Thyroid gland (tissue), 4 donors: ENCODE data around the gene RAB8B. TPM values are rescaled to one million over a fixed set of nuclear protein-coding genes. Genes with fewer than 3 reads are reported as not detected.

Experiments
- DNase-seq, 2 donors: peaks; one replicate each; pipeline ENCODE4 v3.0.0-alpha.2; 2019
- H3K27ac ChIP-seq, 3 donors: fragments of 200-600 bp; sonication (generic); 1 replicate in 2 of 3; 2 replicates in 1 of 3; pipeline ENCODE4 v1.5.1; 2016 to 2019; ENCODE audit warnings: mild to moderate bottlenecking in 1 of 3, moderate library complexity in 1 of 3
- H3K27me3 ChIP-seq: fragments of 200-600 bp; sonication (generic); one replicate; pipeline ENCODE4 v1.5.1; 2019
- H3K36me3 ChIP-seq, 2 donors: fragments of 200-600 bp; sonication (generic); one replicate each; pipeline ENCODE4 v1.5.1; 2016 to 2019
- H3K4me1 ChIP-seq, 2 donors: fragments of 200-600 bp; sonication (generic); one replicate each; pipeline ENCODE4 v1.5.1; 2017 to 2019
- H3K4me3 ChIP-seq, 3 donors: fragments of 200-600 bp; sonication (generic); replicated peaks in 1 of 3; 1 replicate in 2 of 3; 2 replicates in 1 of 3; pipeline ENCODE4 v1.5.1; 2016; ENCODE audit warnings: mild to moderate bottlenecking in 1 of 3
- H3K9me3 ChIP-seq: fragments of 200-600 bp; sonication (generic); one replicate; pipeline ENCODE4 v1.5.1; 2017
- POLR2A ChIP-seq, 2 donors: fragments of 450-650 bp; IDR thresholded peaks; one replicate each; pipeline ENCODE4 v1.6.1; 2017; ENCODE audit warnings: antibody characterized with exemption in 2 of 2, mild to moderate bottlenecking in 2 of 2, moderate library complexity in 1 of 2
- WGBS, 2 donors: methylation state at CpG; one replicate each; pipeline ENCODE4 v1.1.5; 2017; 5-methylcytosine and 5-hydroxymethylcytosine counted together
- intact Hi-C: fragments of 100-400 bp; cut with DNase I; formaldehyde crosslinking; loops from one replicate; pipeline ENCODE4 v1.15.1; 2023
- total RNA-seq, 4 donors: library from RNA; depleted of rRNA; stranded (reverse); fragments of >200 nt; gene quantifications; one replicate each; pipeline ENCODE4 v1.2.3, GENCODE V29; 2016
- TF ChIP-seq, protein P1 (sequence below), 6 experiments: fragments of 200-600 bp in 3 of 6; fragments of 450-650 bp in 3 of 6; sonication (generic) in 3 of 6; IDR thresholded peaks; one replicate each; pipeline ENCODE4 v1.5.1; 2016 to 2019; ENCODE audit warnings: antibody characterized with exemption in 6 of 6, mild to moderate bottlenecking in 2 of 6, inconsistent platforms in 1 of 6, moderate library complexity in 1 of 6

Gene RAB8B
- total RNA-seq, 4 donors from 2014 or later, result 17.6 to 36.0 (median 22.1) TPM

DNA sequence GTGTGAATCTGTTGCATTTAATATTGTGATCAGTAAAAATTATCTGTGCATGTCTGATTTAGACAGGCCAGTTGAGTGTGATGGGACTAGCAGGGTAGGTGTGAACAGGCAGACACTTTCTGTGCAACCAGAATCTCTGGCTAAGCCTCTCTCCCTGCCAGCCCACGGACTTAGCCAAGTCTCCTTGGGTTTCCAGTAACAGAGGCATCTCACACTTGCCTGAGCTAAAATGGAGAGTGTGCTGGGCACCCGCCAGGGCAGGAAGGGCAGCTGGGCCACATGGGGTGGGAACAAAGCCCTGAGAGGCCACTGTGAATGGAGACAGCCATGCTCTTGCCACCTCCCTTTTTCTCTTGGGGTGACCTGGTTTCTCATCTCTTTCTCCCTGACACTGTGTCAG, 19.6 kb upstream of the RAB8B start:
- intact Hi-C loops, result no loop called here
- WGBS, 2 donors, result 83 to 85% methylated on average over 1 to 2 of the region's 2 CpGs
- Histone ChIP-seq H3K27ac (no peak overlapping the region), H3K4me3 (no peak overlapping the region), H3K9me3 (no peaks in the 10 kb centered on the region), H3K4me1 (no peaks in the 10 kb centered on the region), H3K36me3 (no peaks in the 10 kb centered on the region), H3K27me3 (no peaks in the 10 kb centered on the region)
- no peak for TF ChIP-seq POLR2A (IDR thresholded peaks at IDR 0.05)
- TF ChIP-seq, protein P1, sequence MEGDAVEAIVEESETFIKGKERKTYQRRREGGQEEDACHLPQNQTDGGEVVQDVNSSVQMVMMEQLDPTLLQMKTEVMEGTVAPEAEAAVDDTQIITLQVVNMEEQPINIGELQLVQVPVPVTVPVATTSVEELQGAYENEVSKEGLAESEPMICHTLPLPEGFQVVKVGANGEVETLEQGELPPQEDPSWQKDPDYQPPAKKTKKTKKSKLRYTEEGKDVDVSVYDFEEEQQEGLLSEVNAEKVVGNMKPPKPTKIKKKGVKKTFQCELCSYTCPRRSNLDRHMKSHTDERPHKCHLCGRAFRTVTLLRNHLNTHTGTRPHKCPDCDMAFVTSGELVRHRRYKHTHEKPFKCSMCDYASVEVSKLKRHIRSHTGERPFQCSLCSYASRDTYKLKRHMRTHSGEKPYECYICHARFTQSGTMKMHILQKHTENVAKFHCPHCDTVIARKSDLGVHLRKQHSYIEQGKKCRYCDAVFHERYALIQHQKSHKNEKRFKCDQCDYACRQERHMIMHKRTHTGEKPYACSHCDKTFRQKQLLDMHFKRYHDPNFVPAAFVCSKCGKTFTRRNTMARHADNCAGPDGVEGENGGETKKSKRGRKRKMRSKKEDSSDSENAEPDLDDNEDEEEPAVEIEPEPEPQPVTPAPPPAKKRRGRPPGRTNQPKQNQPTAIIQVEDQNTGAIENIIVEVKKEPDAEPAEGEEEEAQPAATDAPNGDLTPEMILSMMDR (IDR thresholded peaks at IDR 0.05), result no peak
- no peak for DNase-seq

DNA sequence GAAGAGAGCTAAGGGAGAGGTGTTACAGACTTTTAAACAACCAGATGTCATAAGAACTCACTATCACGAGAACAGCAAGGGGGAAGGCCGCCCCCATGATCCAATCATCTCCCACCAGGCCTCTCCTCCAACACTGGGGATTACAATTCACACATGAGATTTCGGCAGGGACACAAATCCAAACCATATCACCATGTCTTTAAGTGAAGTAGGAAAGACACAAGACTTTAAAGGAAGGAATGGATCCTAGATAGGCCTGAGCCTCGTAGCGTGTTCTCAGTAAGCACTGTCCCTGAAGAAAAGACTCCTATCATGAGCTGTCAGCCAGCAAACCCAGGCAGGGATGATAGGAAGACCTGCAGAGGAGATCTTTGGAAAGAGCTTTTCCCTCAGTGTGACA, 17.0 kb upstream of the RAB8B start:
- intact Hi-C loops, result no loop called here
- DNase-seq, result no peak
- Histone ChIP-seq H3K27ac (no peak overlapping the region), H3K9me3 (no peaks in the 10 kb centered on the region), H3K4me3 (no peak overlapping the region), H3K4me1 (no peaks in the 10 kb centered on the region), H3K27me3 (no peaks in the 10 kb centered on the region), H3K36me3 (no peaks in the 10 kb centered on the region)
- WGBS, 2 donors, result 98 to 100% methylated on average over 5 of the region's 5 CpGs
- TF ChIP-seq POLR2A (IDR thresholded peaks at IDR 0.05), result no peak

GRCh38 chr15:63172851-63173451, 16.5 kb upstream of the RAB8B start:
- no peaks in the 10 kb centered on the region for H3K36me3 ChIP-seq
- WGBS, 2 donors, result 71 to 72% methylated on average over 3 of the region's 3 CpGs
- H3K4me3 ChIP-seq, result no peak overlapping the region
- TF ChIP-seq, protein P1 (IDR thresholded peaks at IDR 0.05), result no peak
- no peak for TF ChIP-seq POLR2A (IDR thresholded peaks at IDR 0.05)
- no peaks in the 10 kb centered on the region for H3K27me3 ChIP-seq
- peak; percentile 11 to 19 for DNase-seq
- no peaks in the 10 kb centered on the region for H3K4me1 ChIP-seq
- intact Hi-C loops, result no loop called here
- H3K9me3 ChIP-seq, result no peaks in the 10 kb centered on the region
- H3K27ac ChIP-seq, result no peak overlapping the region

- no peaks in the 10 kb centered on the region for H3K9me3 ChIP-seq
- H3K27me3 ChIP-seq, result no peaks in the 10 kb centered on the region
- WGBS, 2 donors, result 96 to 100% methylated on average over 3 of the region's 3 CpGs
- H3K36me3 ChIP-seq, result no peaks in the 10 kb centered on the region
- no peak overlapping the region for H3K4me3 ChIP-seq
- intact Hi-C loops, result no loop called here
- TF ChIP-seq POLR2A (IDR thresholded peaks at IDR 0.05), result no peak
- TF ChIP-seq, protein P1 (IDR thresholded peaks at IDR 0.05), result no peak
- no peak overlapping the region for H3K27ac ChIP-seq
- DNase-seq, result no peak
- no peaks in the 10 kb centered on the region for H3K4me1 ChIP-seq
Observed at GRCh38 chr15:63176302-63176701, 13.1 kb upstream of the RAB8B start.

DNA sequence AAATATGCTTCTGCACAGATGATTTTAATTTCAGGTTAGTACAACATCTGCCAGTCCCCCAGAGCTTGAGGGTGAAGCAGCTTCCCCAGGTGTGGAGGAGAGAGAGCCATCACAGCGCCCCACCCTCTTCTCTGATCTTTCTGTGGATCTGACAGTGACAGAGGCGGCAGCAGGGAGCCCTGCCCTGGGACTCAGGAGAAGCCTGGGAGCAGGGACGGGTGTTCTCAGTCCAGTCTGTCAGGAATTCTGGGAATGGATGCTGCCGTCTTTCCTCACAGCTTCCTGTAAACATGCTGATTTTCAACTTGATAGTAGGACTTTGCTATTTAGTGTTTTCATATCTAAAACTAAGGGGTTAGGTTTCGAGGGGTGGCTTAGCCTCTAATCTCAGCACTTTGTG, 11.4 kb upstream of the RAB8B start:
- no peak for DNase-seq
- Histone ChIP-seq H3K27me3 (no peaks in the 10 kb centered on the region), H3K4me1 (no peaks in the 10 kb centered on the region), H3K9me3 (no peaks in the 10 kb centered on the region), H3K27ac (no peak overlapping the region), H3K36me3 (no peaks in the 10 kb centered on the region), H3K4me3 (no peak overlapping the region)
- no peak for TF ChIP-seq POLR2A (IDR thresholded peaks at IDR 0.05)
- TF ChIP-seq, protein P1 (IDR thresholded peaks at IDR 0.05), result no peak
- intact Hi-C loops, result no loop called here
- WGBS, 2 donors, result 53 to 57% methylated on average over 5 of the region's 5 CpGs
